ENCODE data around the gene MIEF2.

MIEF2 gene

DNA sequence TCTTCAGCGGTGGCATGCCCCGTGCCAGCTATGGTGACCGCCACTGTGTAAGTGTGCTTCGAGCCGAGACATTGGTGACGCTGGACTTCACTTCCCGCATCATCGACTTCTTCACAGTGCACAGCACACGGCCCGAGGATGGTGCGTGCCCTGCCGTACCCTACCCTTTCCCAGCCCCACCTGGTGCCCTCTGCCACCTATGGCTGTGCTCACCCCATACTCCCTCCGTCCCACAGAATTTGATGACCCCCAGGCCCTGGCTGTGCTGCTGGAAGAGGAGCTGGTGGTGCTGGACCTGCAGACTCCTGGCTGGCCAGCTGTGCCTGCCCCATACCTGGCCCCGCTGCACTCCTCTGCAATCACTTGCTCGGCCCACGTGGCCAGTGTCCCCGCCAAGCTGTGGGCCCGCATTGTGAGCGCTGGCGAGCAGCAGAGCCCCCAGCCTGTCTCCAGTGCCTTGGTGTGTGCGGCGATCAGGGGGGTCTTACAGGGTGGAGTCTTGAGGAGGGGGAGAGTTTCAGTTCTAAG is 25.5 kb upstream of the MIEF2 start:
- DNase-seq (ENCODE audit: low spot score): no peak

DNA sequence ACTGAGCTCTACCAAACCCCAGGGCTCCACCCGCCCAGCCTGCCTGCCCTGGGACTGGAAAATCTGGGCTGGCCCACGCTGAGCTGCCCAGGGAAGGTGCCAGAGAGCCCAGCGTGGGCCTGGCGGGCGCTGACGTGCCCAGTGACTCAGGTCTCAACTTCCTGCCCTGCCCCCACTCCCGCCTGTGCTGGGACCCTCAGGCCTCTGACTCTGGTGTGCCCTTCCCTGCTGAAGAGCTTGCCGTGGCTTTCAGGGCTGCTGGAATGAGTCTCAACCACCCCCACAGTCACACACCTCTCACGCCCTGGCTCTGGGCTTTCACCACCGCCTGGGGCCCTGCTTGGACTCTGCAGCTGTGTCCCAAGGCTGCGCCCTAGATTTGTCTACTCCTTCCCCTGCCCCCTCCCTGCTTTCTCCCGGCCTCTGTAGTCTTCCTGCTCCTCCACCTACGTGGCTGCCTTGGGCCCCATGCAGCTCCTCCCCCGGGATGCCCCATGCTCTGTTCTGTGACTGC is 24.7 kb upstream of the MIEF2 start:
- no peak for DNase-seq (ENCODE audit: low spot score)

DNA sequence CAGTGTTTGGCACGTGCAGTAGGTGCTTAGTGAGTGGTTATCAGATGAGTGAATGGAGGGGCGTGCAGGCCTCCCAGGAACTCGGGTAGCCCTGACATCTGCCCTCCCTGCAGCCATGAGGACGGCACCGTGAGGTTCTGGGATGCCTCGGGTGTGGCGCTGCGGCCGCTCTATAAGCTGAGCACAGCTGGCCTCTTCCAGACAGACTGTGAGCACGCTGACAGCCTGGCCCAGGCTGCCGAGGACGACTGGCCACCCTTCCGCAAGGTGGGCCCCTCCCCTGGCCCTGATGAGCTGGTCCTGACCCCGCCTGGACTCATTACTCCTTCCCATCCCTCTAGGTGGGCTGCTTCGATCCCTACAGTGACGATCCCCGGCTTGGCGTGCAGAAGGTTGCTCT is 24.0 kb upstream of the MIEF2 start:
- DNase-seq (ENCODE audit: low spot score): no peak

DNA sequence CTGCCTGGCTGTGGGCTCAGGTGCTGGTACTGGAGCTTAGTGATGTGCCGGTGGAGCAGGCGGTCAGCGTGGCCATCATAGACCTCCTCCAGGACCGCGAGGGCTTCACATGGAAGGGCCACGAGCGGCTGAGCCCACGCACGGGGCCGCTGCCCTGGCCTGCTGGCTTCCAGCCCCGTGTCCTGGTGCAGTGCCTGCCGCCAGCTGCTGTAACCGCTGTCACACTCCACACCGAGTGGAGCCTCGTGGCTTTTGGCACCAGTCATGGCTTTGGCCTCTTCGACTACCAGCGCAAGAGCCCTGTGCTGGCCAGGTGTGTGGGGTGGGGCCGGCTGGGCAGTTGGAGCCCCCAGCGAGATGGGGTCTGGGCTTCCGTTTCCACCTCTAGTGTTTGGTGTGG is 23.0 kb upstream of the MIEF2 start:
- DNase-seq (ENCODE audit: low spot score): no peak

DNA sequence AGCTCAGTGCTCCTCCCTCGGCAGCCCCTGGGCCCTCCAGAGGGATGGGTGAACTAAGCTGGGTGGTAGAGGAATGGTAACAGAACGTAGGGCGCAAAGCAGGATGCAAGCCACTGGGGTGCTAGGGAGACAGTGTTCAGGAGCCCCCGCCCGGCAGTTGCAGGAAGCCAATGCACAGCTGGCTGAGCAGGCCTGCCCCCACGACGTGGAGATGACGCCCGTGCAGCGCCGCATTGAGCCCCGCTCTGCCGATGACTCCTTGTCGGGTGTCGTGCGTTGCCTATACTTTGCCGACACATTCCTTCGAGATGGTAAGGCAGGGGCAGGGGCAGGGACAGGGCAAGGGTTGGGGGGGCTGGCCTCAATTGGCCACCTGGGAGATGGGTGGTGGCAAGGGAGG is 22.2 kb upstream of the MIEF2 start:
- DNase-seq (ENCODE audit: low spot score): no peak

DNA sequence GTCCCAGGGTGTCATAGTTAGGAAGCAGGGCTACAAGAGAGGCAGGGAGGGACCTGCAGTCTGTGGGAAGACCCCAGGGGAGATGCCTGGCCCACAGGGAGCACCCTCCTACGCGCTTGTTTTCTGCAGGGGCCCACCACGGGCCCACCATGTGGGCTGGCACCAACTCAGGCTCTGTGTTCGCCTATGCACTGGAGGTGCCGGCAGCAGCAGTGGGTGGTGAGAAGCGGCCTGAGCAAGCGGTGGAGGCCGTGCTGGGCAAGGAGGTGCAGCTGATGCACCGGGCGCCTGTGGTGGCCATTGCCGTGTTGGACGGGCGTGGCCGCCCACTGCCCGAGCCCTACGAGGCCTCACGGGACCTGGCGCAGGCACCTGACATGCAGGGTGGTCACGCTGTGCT is 20.0 kb upstream of the MIEF2 start:
- DNase-seq (ENCODE audit: low spot score): no peak

DNA sequence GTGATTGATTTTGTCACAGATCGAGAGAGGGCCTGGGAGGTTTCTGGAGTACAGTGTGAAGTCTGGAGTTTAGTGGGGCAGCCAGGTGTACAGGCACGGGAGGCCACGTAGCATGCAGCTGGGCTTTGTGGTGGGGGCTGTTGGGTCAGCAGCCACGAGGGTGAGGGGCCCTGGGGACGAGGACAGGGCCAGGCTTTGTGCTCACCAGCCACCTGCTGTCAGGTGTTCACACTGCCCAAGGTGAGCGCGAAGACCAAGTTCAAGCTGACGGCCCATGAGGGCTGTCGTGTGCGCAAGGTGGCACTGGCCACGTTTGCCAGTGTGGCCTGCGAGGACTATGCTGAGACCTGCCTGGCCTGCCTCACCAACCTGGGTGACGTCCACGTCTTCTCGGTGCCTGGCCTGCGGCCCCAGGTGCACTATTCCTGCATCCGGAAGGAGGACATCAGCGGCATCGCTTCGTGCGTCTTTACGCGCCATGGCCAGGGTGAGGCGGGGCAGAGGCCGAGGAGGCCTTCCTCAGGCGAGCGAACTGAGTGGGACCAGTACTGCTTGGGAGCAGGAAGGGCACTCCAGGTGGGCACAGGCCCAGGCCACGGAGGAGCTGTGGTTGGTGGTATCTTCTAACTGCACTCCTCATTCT is 19.1 kb upstream of the MIEF2 start:
- no peak for DNase-seq (ENCODE audit: low spot score)

DNA sequence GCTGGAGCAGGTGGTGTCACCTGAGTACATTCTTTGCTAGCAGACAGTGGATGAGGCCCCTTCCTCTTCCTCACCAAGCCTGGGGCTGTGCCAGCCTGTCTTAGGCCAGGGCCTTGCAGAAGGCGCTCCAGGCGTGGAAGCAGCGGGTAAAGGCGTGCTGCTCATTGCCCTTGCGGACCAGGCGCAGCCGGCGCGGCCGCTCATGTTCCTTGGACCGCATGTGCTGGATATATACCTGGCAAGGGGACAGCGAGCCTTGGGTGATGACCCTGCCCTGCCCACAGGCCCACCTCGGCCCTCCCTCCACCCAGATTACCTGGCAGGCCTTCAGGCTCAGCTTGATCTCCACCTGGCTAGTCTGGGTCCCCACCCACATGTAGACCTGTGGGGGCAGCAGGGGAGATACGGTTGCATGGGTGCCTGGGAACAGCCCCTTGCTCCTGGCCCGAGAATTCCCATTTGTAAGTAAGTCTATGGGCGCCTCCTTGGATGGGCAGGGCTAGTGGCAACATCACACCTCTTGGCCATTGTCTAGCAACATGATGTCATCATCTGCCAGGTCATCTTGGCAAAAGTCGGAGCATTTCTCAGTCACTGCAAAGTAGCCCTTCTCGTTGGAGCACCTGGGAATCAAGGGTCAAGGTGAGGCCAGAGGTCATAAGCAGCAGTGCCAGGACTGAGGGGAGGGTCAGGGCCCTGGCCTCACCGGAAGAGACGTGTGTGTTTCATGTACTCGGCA is 15.3 kb upstream of the MIEF2 start:
- DNase-seq (ENCODE audit: low spot score): no peak

DNA sequence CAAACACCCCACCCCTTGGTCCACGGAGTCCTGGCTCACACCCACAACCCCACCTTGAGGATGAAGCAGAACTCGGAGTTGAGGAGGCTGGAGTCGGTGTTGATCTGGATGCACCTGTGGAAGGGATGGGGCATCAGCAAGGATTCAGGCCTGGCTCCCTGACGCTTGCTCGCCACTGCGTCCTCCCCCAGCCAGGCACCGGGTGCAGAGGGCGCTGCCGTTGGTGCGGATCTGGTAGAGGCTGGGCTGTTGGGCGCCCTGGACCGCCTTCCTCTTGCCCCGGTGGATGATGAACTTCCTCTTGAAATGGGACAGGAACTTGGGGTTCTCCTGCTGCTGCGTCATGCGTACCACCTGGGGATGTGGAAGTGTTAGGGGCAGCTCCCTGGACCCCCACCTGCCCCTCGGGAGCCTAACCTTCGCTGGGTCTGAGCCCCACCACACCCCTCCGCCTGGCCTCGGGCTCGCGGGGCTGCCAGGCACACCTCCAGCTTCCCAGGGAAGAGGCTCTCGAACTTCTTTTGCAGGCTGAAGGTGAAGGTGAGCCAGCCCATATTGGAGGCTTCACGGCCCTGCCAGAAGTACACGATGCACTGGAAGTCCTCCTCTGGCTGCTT is 14.2 kb upstream of the MIEF2 start:
- DNase-seq (ENCODE audit: low spot score): no peak

DNA sequence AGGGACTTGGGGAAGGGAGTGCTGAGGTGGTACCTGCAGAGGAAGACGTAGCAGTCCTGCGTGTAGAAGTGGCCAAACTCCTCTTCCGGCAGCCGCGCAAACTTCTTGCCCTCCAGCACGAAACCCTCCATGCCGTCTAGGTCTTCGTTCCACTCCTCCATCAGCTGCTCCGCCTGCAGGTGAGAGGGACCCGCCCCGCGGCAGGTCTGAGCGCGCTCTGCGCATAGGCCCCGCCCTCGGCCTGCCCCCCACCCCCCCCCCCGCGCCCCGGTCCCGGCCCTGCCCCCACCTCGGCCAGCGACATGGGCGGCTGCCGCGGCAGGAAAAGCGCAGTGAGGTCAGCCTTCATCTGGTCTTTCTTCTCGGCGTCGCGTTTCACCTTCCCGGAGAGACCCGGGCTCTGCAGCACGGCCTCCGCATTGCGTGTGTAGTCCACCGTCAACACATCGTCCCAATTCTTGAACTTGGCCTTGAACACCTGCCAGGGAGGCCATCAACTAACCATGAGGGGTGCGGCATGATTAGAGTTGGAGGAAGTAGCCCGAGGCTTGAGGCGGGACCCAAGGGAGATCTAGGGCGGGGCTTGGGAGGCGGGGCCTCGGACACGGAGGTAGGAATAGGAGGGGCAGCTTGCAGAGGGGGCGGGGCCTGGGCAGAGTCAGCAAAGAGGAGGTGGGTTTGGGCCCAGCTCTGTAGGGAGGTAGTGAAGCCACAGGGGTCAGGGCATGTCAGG is 13.4 kb upstream of the MIEF2 start:
- DNase-seq (ENCODE audit: low spot score): no peak

DNA sequence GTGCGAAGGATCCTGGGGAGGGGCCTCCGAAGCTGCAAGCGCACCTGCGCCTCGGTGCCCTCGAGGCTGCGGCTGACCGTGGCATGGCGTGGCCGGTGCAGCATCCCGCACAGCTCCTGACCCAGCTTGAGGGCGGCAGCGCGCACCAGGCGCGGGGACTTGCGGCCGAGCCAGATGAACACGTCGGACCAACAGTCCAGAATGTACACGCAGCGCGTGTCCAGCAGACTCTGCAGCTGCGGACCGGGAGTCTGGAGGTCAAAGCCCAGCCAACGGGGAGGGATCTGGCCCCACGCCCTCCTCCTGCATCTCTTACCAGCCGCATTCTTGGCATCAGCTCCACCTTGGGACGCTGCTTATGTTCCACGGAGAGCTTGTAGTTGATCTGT is 12.9 kb upstream of the MIEF2 start:
- no peak for DNase-seq (ENCODE audit: low spot score)

DNA sequence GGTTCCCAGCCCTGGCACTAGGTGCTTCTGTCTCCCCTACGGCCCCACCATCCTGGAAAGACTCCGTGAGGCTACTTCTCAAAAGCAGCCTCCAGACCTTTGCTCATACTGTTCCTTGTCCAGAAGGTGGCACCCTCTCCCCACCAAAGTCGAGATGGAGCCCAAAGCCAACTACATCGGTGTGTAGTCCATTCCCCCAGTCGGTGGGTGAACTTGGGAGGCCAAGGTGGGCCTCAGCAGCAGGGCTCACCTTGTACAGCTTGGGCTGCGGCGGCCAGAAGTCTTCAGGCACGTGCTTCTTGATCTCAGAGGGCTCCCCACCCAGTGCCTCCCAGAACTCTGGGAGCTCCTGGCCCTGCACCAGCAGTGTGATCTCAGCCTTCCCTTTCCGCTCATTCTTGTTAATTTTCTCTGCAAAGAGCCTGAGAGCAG is 12.1 kb upstream of the MIEF2 start:
- DNase-seq (ENCODE audit: low spot score): peak; percentile 85

DNA sequence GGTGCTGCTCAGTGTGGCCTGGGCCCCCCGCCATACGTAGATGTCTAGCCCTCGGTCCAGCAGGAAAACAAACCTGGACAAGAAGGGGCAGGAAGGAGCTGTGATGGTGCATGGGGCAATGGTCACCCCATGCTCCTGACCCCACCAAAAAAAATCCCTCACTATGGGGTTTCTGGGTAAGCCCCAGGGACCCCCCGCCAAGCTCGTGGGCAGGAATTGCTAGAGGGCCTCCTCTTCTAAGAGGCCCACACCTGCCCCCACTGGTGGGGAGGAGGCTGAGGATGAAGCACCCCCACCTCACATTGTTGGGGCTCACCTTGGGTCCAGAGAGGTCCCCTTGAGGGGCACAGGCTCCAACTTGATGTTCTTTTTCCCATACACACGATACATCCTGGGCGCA is 11.7 kb upstream of the MIEF2 start:
- DNase-seq (ENCODE audit: low spot score): no peak

DNA sequence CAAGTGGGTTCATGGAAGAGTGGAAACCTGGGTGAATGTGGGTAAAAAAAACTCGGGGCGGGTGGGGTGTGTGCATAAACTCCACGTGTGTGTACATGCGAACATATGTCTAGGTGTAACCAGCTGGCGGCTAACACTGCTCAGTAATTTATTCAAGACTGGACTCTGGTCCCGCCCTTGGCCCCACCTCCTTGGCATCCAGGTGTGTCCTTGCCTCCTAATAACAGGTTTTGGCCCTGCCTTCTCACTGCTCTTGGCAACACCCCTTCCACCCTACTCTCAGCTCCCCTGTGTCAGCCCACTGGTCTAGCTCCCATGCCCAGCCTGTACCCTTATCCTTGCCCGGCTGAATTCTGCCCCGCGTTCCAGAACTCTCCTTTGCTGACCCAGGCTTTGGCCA is 10.2 kb upstream of the MIEF2 start:
- no peak for DNase-seq (ENCODE audit: low spot score)

DNA sequence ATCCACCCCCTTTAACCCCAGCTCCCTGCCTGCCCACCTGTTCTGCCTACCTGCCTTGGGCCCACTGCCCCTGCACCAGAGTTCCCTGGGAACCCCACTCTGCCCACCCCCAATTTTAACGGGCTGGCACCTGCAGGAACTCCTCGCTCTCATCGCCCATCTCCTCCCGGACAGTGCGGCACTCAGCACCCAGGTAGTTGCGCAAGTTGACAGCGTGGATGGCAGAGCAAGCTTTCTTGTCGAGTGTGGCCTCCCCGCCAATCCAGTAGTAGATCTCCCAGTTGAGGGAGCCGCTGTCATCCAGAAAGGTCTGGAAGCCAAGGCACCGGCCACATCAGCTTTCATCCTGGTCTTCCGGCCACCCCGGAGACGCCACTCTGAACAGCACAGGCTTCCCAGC is 9.8 kb upstream of the MIEF2 start:
- DNase-seq (ENCODE audit: low spot score): no peak

DNA sequence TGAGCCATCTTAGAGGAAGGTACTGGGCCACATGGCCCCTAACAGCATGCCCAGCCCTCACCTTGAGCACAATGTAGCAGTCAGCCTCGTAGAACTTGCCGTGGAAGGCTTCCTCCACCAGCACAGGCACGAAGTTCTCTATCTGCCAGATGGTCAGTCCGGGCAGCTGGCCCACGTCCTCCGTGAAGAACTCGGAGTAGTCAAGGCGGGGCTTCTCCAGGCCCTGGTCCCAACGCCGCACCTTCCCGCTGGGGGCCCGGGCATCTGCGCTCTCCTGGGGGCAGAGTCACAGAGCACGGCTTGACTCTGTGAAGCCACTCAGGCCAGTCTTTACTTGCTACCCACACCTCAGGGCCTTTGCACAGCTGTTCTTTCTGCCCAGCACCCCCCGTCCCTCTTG is 9.3 kb upstream of the MIEF2 start:
- no peak for DNase-seq (ENCODE audit: low spot score)

DNA sequence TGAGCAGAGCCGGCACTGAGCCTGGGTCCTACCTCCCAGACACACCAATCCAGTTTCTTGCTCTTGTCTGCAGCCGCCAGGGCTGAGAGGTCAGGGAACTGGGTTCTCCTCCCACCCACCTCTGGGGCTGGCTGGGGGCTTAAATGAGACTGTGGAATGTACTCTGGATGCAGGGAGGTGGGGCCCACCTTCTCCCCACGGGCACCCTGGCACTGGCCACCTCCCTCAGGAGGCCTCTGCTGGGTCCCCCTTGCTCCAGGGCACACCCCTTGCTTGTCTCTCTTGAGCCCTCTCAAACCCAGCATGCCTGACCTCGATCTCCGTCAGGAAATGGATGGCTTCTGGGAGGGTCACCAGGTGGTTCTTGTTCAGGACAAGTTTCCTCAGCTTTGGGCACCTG is 8.3 kb upstream of the MIEF2 start:
- no peak for DNase-seq (ENCODE audit: low spot score)

DNA sequence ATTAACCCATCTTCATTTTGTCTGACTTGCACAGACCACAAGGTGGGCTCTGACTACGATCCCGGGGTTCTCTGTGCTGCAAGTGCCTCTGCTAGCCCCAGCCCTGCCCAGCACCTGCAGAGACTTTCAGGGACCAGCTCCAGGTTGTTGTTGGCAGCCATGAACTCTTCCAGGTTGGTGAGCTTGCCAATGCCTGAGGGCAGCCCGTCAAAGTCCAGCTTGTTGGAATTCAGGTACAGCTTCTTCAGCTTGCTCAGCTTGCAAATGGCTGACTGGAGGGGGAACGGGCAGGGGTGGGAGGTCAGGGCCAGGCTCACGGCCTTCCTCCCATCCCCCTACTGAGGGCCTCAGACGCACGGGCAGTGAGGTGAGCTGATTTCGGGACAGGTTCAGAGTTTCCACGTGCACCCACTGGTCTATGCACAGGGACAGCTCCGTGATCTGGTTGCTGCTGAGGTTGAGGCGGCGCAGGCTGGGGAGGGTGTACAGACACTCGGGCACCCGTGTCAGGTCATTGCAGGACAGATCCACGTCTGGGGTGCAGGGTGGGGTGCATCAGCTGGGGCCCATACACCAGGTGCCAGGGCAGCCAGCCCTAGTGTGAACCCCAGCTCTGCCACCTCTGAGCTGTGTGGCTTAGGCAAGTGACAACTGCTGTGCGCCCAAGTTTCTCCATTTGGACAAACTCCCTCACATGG is 7.1 kb upstream of the MIEF2 start:
- no peak for DNase-seq (ENCODE audit: low spot score)

DNA sequence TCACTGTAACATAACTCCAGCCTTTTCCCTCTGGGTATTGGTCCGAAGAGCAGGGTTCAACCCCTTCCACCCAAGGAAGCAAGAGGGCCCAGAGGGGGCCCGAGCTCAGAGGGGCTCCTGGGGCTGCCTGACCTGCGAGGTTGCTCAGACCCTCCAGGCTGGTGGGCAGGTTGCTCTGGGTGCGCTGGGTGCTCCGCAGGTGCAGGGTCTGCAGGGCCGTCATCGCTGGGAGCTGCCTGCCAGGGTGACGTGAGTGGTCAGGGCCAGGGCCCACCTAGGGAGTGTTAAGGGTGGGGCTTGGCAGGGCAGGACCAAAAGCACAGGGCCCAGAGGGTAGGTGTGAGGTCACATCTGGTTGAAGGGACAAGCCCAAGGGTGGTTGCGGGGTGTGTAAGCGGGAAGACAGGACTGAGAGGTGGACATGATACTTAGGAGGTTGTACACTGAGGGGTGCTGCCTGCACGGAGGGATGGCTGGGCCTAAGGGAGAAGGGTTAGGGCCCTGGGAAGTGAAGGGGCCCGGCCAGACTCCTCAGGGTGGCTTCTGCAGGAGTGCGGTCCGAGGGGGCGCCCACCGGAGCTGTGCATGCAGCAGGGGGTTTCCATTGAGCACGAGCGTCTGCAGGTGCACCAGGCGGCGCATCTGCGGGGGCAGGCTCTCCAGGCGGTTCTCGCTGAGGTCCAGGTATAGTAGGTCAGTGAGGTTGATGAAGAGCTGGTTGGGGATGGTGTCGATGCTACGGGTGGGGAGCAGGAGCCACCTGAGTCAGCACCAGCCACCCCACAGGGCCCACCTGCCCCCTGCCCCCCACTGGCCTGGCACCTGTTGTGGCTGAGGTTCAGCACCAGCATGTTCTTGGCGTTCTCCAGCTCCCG is 6.3 kb upstream of the MIEF2 start:
- no peak for DNase-seq (ENCODE audit: low spot score)

DNA sequence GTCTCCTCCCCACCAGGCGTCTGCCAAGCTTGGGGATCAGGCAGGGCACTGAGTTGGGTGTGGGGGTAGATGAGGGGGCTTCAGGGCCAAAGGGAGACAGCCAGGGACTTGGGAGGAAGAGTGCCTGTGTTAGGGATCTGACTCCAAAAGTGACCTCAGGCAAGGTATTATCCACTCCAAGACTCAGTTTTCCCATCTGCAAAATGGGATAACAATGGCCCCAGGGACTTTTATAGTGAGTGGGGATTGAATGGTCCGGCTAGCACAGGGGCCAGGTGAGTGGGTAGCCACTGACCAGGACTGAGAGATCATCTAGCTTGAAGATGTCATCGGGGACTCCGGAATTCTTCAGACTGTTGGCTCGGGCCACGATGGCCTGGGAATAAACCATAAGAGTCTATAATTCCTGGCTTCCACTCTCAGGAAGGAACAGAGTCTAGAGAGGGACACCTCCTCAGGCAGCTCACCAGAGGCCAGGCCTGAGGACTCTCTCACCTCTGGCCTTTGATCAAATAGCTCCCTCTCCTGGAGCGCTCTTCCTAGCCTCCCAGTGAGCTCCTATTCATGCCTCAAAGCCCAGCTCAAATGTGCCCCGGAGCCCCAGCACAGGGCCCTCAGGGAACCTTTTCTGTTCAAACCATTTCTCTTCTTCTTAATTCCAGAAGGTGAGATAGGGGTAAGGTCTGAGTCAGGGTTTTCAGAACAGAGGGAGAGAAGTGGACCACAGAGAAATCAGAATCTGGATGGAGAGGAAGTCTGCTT is 5.4 kb upstream of the MIEF2 start:
- DNase-seq (ENCODE audit: low spot score): no peak

Data from left forelimb (tissue), 1 donor.